Right lobe of liver (tissue), 6 donors: ENCODE measurements around the gene PAK1. TPM values are rescaled to one million over a fixed set of nuclear protein-coding genes. Genes with fewer than 3 reads are reported as not detected.
"Not testable (repeated sequence)": the region's sequence is repeated elsewhere in the genome, so short reads cannot be mapped to it uniquely, and the experiment has no call there.

Source experiments
- ATAC-seq, 4 donors: fragments of 200-7000 bp; cut with Tn5 transposase; one replicate each; pipeline ENCODE4 v1.9.1; 2020; ENCODE audit warnings: mild to moderate bottlenecking in 4 of 4, moderate library complexity in 4 of 4
- DNase-seq, 3 donors: peaks; one replicate each; pipeline ENCODE4 v3.0.0-alpha.2; 2020
- H3K27ac ChIP-seq, 3 donors: fragments of 200-600 bp; one replicate each; pipeline ENCODE4 v1.8.0; 2022
- H3K27me3 ChIP-seq, 2 donors: fragments of 200-600 bp; one replicate each; pipeline ENCODE4 v1.8.0; 2022
- H3K36me3 ChIP-seq, 4 donors: fragments of 200-600 bp; sonication (generic) in 1 of 4; one replicate each; pipeline versions ENCODE4 v1.5.1 to v1.8.0; 2017 to 2022; ENCODE audit warnings: control low read depth in 1 of 4
- H3K4me1 ChIP-seq, 4 donors: fragments of 200-600 bp; sonication (generic) in 1 of 4; one replicate each; pipeline versions ENCODE4 v1.5.1 to v1.8.0; 2017 to 2022; ENCODE audit warnings: control low read depth in 1 of 4
- H3K4me3 ChIP-seq, 3 donors: fragments of 200-600 bp; one replicate each; pipeline ENCODE4 v1.8.0; 2022
- H3K9me3 ChIP-seq, 4 donors: fragments of 200-600 bp; sonication (generic) in 1 of 4; one replicate each; pipeline versions ENCODE4 v1.5.1 to v1.8.0; 2017 to 2022; ENCODE audit warnings: control low read depth in 1 of 4
- POLR2A ChIP-seq: fragments of 450-650 bp; IDR thresholded peaks from one replicate; pipeline ENCODE4 v1.6.1; 2017; ENCODE audit warnings: antibody characterized with exemption, mild to moderate bottlenecking
- WGBS: methylation state at CpG from one replicate; pipeline ENCODE4 v1.1.6; 2018; ENCODE audit warnings: low coverage, low lambda C conversion rate; ENCODE audit not compliant: insufficient coverage; ENCODE audit errors: missing lambda C conversion rate; 5-methylcytosine and 5-hydroxymethylcytosine counted together
- intact Hi-C, 2 donors: fragments of 100-400 bp; cut with DNase I; formaldehyde crosslinking; loops; one replicate each; pipeline versions ENCODE4 v1.11.2 to v1.14.1; 2022
- total RNA-seq, 6 experiments: library from RNA; depleted of rRNA in 2 of 6; stranded (reverse); fragments of >200 nt in 2 of 6; fragmentation: NEBNext Ultra II Directional in 3 of 6; extraction: Animal tissue kit (Norgen Biotek cat#: 25700) in 3 of 6; gene quantifications; one replicate each; pipeline versions ENCODE4 v1.1.0 to v1.2.4, GENCODE V29; 2016 to 2023
- TF ChIP-seq, protein P1 (sequence below), 4 donors: fragments of 200-600 bp in 3 of 4; fragments of 450-650 bp in 1 of 4; IDR thresholded peaks; one replicate each; pipeline versions ENCODE4 v1.5.1 to v1.8.0; 2016 to 2022; ENCODE audit warnings: antibody characterized with exemption in 4 of 4, mild to moderate bottlenecking in 2 of 4
- donor health status: DM: no; HTN: yes; CAD: no.
- donor health status: DM: no; HTN: no; CAD: no.
- donor health status: DM: no; HTN: no; CAD: no.
- donor health status: DM: no; HTN: yes; CAD: no.
- donor health status: DM: no; HTN: yes; CAD: no.

The PAK1 gene
- total RNA-seq, 6 experiments from 2014 or later: 7.3 to 14.5 (median 9.3) TPM

DNA sequence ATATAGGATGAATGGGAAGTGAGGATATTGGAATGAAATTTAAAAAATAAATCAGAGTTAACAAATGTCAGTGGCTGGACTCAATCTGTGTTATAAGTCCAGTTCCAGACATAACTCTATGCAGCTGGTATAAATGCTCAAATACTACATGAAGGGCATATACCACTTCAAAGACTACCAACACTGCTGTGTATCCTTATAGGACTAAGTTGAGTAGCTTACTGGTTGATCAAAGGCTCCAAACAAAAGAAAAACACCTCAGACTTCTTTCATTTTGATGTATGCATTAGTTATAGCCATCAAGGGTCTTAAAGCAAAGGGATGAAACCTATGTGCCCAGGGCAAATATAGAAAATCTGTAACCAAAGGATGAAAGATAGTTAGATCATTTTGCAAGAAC is 86.2 kb downstream of the PAK1 start:
- Histone ChIP-seq H3K27me3 (no peaks in the 10 kb centered on the region), H3K27ac (no peak overlapping the region), H3K36me3 (peaks cover 0 to 2% (median 0%) of the 10 kb centered on the region in 4 donors), H3K9me3 (no peaks in the 10 kb centered on the region), H3K4me1 (peaks cover 0 to 8% (median 4%) of the 10 kb centered on the region in 4 donors), H3K4me3 (no peak overlapping the region)
- no peak for TF ChIP-seq POLR2A
- TF ChIP-seq, protein P1, sequence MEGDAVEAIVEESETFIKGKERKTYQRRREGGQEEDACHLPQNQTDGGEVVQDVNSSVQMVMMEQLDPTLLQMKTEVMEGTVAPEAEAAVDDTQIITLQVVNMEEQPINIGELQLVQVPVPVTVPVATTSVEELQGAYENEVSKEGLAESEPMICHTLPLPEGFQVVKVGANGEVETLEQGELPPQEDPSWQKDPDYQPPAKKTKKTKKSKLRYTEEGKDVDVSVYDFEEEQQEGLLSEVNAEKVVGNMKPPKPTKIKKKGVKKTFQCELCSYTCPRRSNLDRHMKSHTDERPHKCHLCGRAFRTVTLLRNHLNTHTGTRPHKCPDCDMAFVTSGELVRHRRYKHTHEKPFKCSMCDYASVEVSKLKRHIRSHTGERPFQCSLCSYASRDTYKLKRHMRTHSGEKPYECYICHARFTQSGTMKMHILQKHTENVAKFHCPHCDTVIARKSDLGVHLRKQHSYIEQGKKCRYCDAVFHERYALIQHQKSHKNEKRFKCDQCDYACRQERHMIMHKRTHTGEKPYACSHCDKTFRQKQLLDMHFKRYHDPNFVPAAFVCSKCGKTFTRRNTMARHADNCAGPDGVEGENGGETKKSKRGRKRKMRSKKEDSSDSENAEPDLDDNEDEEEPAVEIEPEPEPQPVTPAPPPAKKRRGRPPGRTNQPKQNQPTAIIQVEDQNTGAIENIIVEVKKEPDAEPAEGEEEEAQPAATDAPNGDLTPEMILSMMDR (IDR thresholded peaks at IDR 0.05): no peak
- intact Hi-C loops: no loop called here
- DNase-seq: no peak
- ATAC-seq: no peak

DNA sequence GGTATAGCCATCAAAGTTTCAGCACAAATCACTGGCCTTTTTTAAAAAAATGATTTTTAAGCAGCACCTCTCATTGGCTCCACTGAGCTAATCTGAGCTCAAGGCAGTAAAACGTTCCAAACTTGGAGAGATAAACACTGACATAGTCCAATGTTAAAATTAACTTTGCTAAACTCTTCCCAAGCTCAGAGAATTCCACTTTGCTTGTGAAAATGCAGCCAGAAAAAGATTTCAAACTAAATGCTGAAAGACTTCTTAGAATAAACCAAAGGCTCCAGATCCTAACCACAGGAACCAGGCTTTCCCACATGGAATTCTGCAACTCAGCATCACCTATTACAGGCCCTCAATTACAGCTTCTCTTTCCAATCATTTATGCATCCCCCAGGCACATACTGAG is 87.7 kb downstream of the PAK1 start:
- no peak for TF ChIP-seq POLR2A
- TF ChIP-seq, protein P1 (IDR thresholded peaks at IDR 0.05): no peak
- H3K4me1 ChIP-seq: no peaks in the 10 kb centered on the region
- H3K27me3 ChIP-seq: no peaks in the 10 kb centered on the region
- no peak overlapping the region for H3K4me3 ChIP-seq
- no peak for DNase-seq
- intact Hi-C loops: no loop called here
- no peak for ATAC-seq
- H3K9me3 ChIP-seq: no peaks in the 10 kb centered on the region
- WGBS: 36% methylated on average over 1 of the region's 1 CpG
- peaks cover 0 to 2% (median 0%) of the 10 kb centered on the region in 4 donors for H3K36me3 ChIP-seq
- H3K27ac ChIP-seq: no peak overlapping the region

DNA sequence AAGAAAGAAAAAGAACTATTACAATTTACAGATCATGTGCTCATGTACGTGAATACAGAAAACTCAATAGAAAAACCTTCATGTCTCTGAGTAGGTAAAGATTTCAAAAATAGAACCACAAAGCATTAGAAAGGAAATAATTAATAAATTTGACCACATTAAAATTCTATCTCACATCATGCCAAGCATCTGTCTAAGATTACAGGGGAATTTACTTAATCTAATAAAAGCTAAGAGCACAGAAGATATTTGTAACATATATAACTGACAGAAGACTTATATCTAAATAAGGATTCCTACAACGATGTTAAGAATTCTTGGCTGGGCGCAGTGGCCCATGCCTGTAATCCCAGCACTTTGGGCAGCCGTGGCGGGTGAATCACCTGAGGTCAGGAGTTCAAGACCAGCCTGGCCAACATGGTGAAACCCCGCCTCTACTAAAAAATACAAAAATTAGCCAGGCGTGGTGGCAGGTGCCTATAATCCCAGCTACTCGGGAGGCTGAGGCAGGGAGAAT is 88.6 kb downstream of the PAK1 start:
- DNase-seq, H3K9me3 ChIP-seq, ATAC-seq, H3K27ac ChIP-seq, H3K4me3 ChIP-seq, intact Hi-C loops, H3K36me3 ChIP-seq, H3K4me1 ChIP-seq, H3K27me3 ChIP-seq: not testable (repeated sequence)
- 97% methylated on average over 5 of the region's 8 CpGs for whole genome bisulfite sequencing

GRCh38 chr11:77384571-77384970 is 89.3 kb downstream of the PAK1 start:
- ATAC-seq (no peak), DNase-seq (no peak)
- Histone ChIP-seq H3K36me3 (peaks cover 0 to 2% (median 0%) of the 10 kb centered on the region in 4 donors), H3K9me3 (no peaks in the 10 kb centered on the region), H3K4me1 (no peaks in the 10 kb centered on the region), H3K27me3 (no peaks in the 10 kb centered on the region), H3K4me3 (no peak overlapping the region), H3K27ac (no peak overlapping the region)
- intact Hi-C loops: no loop called here
- WGBS: 85% methylated on average over 2 of the region's 2 CpGs
- TF ChIP-seq, protein P1 (IDR thresholded peaks at IDR 0.05): no peak
- TF ChIP-seq POLR2A: no peak

- ATAC-seq, H3K27ac ChIP-seq, H3K4me3 ChIP-seq, H3K36me3 ChIP-seq, intact Hi-C loops, H3K9me3 ChIP-seq, DNase-seq, H3K4me1 ChIP-seq, H3K27me3 ChIP-seq: not testable (repeated sequence)
- WGBS: 100% methylated on average over 2 of the region's 7 CpGs
These were observed 90.5 kb downstream of the PAK1 start for GRCh38 chr11:77383349-77383748.
